DND-41 (cell line): ENCODE data around the gene GGNBP2.

Experiments
- ATAC-seq: fragments of 200-7000 bp; cut with Tn5 transposase; 3 replicates; pipeline ENCODE4 v1.9.1; 2021; ENCODE audit warnings: low read depth; ENCODE audit not compliant: insufficient read depth
- DNase-seq: peaks from one replicate; pipeline ENCODE4 v3.0.0-alpha.2; 2020
- H2AFZ ChIP-seq: 2 replicates; pipeline ENCODE4 v1.6.0; 2012; ENCODE audit warnings: low read depth, low read length
- H3K27ac ChIP-seq: 2 replicates; pipeline ENCODE4 v1.5.1; 2012; ENCODE audit warnings: low read length, inconsistent platforms
- H3K27me3 ChIP-seq: fragments of 200-600 bp; sonication (generic); 2 replicates; pipeline ENCODE4 v1.6.0; 2012; ENCODE audit warnings: low read length, mild to moderate bottlenecking, inconsistent platforms; ENCODE audit not compliant: insufficient read depth, poor library complexity
- H3K36me3 ChIP-seq: 2 replicates; pipeline ENCODE4 v1.5.1; 2012; ENCODE audit warnings: low read length, inconsistent platforms; ENCODE audit not compliant: insufficient read depth
- H3K4me1 ChIP-seq: 2 replicates; pipeline ENCODE4 v1.5.1; 2012; ENCODE audit warnings: mild to moderate bottlenecking, low read length; ENCODE audit not compliant: insufficient read depth
- H3K4me2 ChIP-seq: 2 replicates; pipeline ENCODE4 v1.6.0; 2012; ENCODE audit warnings: mild to moderate bottlenecking, moderate library complexity, low read length, inconsistent platforms; ENCODE audit not compliant: insufficient read depth
- H3K4me3 ChIP-seq, 2 experiments: fragments of 200-600 bp in 1 of 2; shearing (Covaris generic) in 1 of 2; 2 replicates each; pipeline ENCODE4 v1.5.1; 2012 to 2016; ENCODE audit warnings: inconsistent platforms in 2 of 2, low read length in 2 of 2, mild to moderate bottlenecking in 2 of 2, low read depth in 1 of 2, moderate library complexity in 1 of 2
- H3K79me2 ChIP-seq: 2 replicates; pipeline ENCODE4 v1.6.0; 2012; ENCODE audit warnings: low read length, inconsistent platforms; ENCODE audit not compliant: insufficient read depth
- H3K9ac ChIP-seq: 2 replicates; pipeline ENCODE4 v1.6.0; 2012; ENCODE audit warnings: low read depth, mild to moderate bottlenecking, inconsistent platforms, low read length, moderate library complexity
- H3K9me3 ChIP-seq: 2 replicates; pipeline ENCODE4 v1.5.1; 2012; ENCODE audit warnings: low read length, moderate library complexity, mild to moderate bottlenecking, inconsistent platforms; ENCODE audit not compliant: insufficient read depth, severe bottlenecking
- H4K20me1 ChIP-seq: 2 replicates; pipeline ENCODE4 v1.6.0; 2012; ENCODE audit warnings: low read length; ENCODE audit not compliant: insufficient read depth
- CTCF ChIP-seq: IDR thresholded peaks from 2 replicates; pipeline ENCODE4 v1.5.1; 2012; ENCODE audit warnings: borderline replicate concordance, low read length, moderate library complexity, mild to moderate bottlenecking; ENCODE audit not compliant: poor library complexity, severe bottlenecking; ENCODE audit errors: extremely low read depth
- EZH2 ChIP-seq: IDR thresholded peaks from 3 replicates; pipeline ENCODE4 v1.6.1; 2012; ENCODE audit warnings: borderline replicate concordance, low read depth, mild to moderate bottlenecking, moderate library complexity, low read length, inconsistent platforms; ENCODE audit not compliant: severe bottlenecking

The GGNBP2 gene

GRCh38 chr17:36498155-36498554 lies 46.6 kb upstream of the GGNBP2 start:
- Histone ChIP-seq H3K9ac (no peak overlapping the region), H3K4me3 (no peak overlapping the region), H3K4me1 (no peaks in the 10 kb centered on the region), H3K36me3 (peaks cover 96% of the 10 kb centered on the region), H2AFZ (no peak overlapping the region), H3K79me2 (peaks cover 2% of the 10 kb centered on the region), H3K27ac (no peak overlapping the region), H3K27me3 (no peaks in the 10 kb centered on the region), H4K20me1 (peaks cover 13% of the 10 kb centered on the region), H3K9me3 (no peaks in the 10 kb centered on the region), H3K4me2 (no peak overlapping the region)
- TF ChIP-seq CTCF (no peak), EZH2 (no peak)
- ATAC-seq (no peak), DNase-seq (no peak)

- H3K9ac ChIP-seq: no peak overlapping the region
- no peak for DNase-seq
- TF ChIP-seq EZH2 (no peak), CTCF (no peak)
- H3K27ac ChIP-seq: no peak overlapping the region
- peaks cover 96% of the 10 kb centered on the region for H3K36me3 ChIP-seq
- no peaks in the 10 kb centered on the region for H3K27me3 ChIP-seq
- no peak overlapping the region for H3K4me3 ChIP-seq
- H3K79me2 ChIP-seq: no peaks in the 10 kb centered on the region; the same call in 1 of the 2 replicates
- no peak overlapping the region for H2AFZ ChIP-seq
- H3K9me3 ChIP-seq: no peaks in the 10 kb centered on the region
- H3K4me2 ChIP-seq: no peak overlapping the region
- H4K20me1 ChIP-seq: peaks cover 10% of the 10 kb centered on the region
- ATAC-seq: no peak
- no peaks in the 10 kb centered on the region for H3K4me1 ChIP-seq
Measured at GRCh38 chr17:36498560-36499300, 46.0 kb upstream of the GGNBP2 start.

GRCh38 chr17:36500745-36501225 lies 43.9 kb upstream of the GGNBP2 start:
- Histone ChIP-seq H2AFZ (no peak overlapping the region), H3K4me1 (no peaks in the 10 kb centered on the region), H3K4me2 (no peak overlapping the region), H3K9ac (no peak overlapping the region), H4K20me1 (no peaks in the 10 kb centered on the region), H3K9me3 (no peaks in the 10 kb centered on the region), H3K27ac (no peak overlapping the region), H3K36me3 (peaks cover 94% of the 10 kb centered on the region), H3K27me3 (no peaks in the 10 kb centered on the region), H3K79me2 (no peaks in the 10 kb centered on the region), H3K4me3 (no peak overlapping the region)
- TF ChIP-seq EZH2 (no peak), CTCF (no peak)
- DNase-seq (peak; percentile 2), ATAC-seq (no peak)
